Testis (tissue), 3 donors: ENCODE measurements around the gene HLA-DOA. TPM values are rescaled to one million over a fixed set of nuclear protein-coding genes. Genes with fewer than 3 reads are reported as not detected.

ENCODE experiments used
- DNase-seq: peaks from one replicate; pipeline ENCODE4 v3.0.0-alpha.2; 2019
- H3K27ac ChIP-seq, 2 donors: fragments of 200-600 bp; sonication (generic); one replicate each; pipeline ENCODE4 v1.5.1; 2019
- H3K27me3 ChIP-seq: fragments of 200-600 bp; sonication (generic); one replicate; pipeline ENCODE4 v1.5.1; 2019
- H3K36me3 ChIP-seq: fragments of 200-600 bp; sonication (generic); one replicate; pipeline ENCODE4 v1.5.1; 2017; ENCODE audit warnings: low read depth; ENCODE audit errors: missing control alignments
- H3K4me1 ChIP-seq: fragments of 200-600 bp; sonication (generic); one replicate; pipeline ENCODE4 v1.5.1; 2019
- H3K4me3 ChIP-seq, 2 donors: fragments of 200-600 bp; sonication (generic); one replicate each; pipeline ENCODE4 v1.5.1; 2017 to 2019
- H3K9me3 ChIP-seq: fragments of 200-600 bp; sonication (generic); one replicate; pipeline ENCODE4 v1.5.1; 2017
- POLR2A ChIP-seq: fragments of 450-650 bp; IDR thresholded peaks from one replicate; pipeline ENCODE4 v1.6.1; 2017; ENCODE audit warnings: antibody characterized with exemption, mild to moderate bottlenecking, moderate library complexity
- WGBS, 2 donors: methylation state at CpG; one replicate each; pipeline ENCODE4 v1.1.5; 2018; 5-methylcytosine and 5-hydroxymethylcytosine counted together
- intact Hi-C: fragments of 100-400 bp; cut with DNase I; formaldehyde crosslinking; loops from one replicate; pipeline ENCODE4 v1.15.1; 2023; ENCODE audit warnings: low total_unique reads
- polyA plus RNA-seq: library from polyadenylated mRNA; stranded (reverse); fragments of 350-450 nt; fragmentation: Illumina TruSeq; extraction: RNeasy Lipid Tissue Mini Kit (QIAGEN cat#74804); gene quantifications from one replicate; pipeline ENCODE4 v1.2.3, GENCODE V29; 2014; ENCODE audit warnings: low read depth, low replicate concordance; ENCODE audit not compliant: insufficient read depth
- total RNA-seq, 2 donors: library from RNA; depleted of rRNA; stranded (reverse); fragments of >200 nt; gene quantifications; one replicate each; pipeline ENCODE4 v1.2.3, GENCODE V29; 2016
- TF ChIP-seq, protein P1 (sequence below), 3 experiments: fragments of 450-650 bp in 2 of 3; fragments of 200-600 bp in 1 of 3; sonication (generic) in 1 of 3; IDR thresholded peaks; one replicate each; pipeline ENCODE4 v1.5.1; 2016 to 2019; ENCODE audit warnings: antibody characterized with exemption in 3 of 3, mild to moderate bottlenecking in 2 of 3, moderate library complexity in 1 of 3

The HLA-DOA gene
- total and polyA plus RNA-seq, 3 donors from 2014 or later: 1.2 to 13.5 (median 1.7) TPM

DNA sequence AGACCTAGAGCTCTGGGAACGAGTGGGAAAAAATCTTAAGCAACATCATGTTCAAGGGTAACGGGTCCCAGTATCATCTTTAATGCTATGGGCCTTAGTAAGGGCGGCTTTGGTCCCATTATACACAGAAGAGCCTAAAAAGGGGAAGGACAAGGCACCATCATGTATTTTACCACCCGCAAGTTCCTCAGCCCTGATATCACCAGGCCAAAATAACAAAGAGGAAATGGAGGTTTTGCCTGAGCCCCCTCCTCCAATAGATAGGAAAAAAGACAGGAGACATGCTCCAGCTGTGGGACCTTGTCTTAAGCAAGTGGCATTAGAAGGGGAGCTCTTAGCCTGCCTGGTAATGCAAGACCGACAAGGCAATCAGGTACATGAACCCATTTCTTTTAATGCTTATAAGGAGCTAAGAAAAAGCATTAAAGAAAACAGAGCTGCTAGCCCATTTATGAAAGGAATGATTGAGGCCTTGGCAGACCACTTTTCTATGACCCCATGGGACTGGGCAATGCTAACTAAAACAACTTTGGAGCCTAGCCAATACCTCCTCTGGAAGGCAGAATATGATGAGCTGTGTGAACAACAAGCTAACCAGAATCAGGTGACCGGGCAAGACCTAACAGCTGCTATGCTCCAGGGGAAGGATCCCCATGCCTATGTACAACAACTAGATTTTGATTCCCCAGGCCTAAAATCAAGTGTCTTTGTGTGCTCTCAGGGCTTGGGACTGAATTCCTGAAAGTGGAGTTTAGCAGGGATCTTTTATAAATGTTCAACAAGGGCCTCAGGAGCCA, 40.8 kb upstream of the HLA-DOA start:
- intact Hi-C loops: no loop called here
- Histone ChIP-seq H3K9me3 (no peaks in the 10 kb centered on the region), H3K4me3 (no peak overlapping the region), H3K27me3 (no peaks in the 10 kb centered on the region), H3K4me1 (no peaks in the 10 kb centered on the region), H3K36me3 (no peaks in the 10 kb centered on the region), H3K27ac (no peak overlapping the region)
- no peak for TF ChIP-seq POLR2A
- WGBS, 2 donors: 87 to 88% methylated on average over 5 to 6 of the region's 6 CpGs
- no peak for DNase-seq

DNA sequence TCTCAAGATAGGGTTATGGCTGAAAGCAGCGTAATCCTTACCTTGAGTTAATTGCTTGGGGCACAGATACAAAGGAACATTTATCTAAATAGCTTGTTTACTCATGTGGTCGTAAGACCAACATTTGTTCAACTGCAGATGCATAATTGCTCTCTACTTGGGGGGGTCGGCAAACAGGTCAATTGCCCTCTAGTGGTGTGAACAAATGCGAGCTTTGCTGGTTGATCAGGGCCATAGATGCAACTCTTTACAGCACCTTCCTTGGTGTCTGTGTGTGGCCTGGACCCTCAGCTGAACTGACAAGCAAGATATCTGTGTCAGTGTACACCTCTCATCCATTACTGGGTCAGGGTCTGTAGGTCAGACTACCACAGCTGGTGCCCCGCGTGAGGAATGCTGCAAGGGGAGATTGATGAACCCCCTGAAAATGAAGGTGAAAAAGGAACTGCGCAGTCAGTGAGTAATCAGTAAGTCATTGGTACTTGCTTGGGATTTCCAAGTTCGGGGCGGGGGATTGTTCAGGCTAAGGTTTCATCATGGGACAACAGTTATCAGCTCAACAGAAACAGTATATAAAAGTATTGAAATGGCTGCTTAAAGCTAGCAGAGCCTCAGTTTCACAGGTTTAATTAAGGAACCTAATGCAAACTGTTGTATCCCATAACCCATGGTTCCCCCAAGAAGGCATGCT, 40.1 kb upstream of the HLA-DOA start:
- Histone ChIP-seq H3K4me3 (no peak overlapping the region), H3K9me3 (no peaks in the 10 kb centered on the region), H3K27me3 (no peaks in the 10 kb centered on the region), H3K4me1 (no peaks in the 10 kb centered on the region), H3K27ac (no peak overlapping the region), H3K36me3 (no peaks in the 10 kb centered on the region)
- TF ChIP-seq, protein P1, sequence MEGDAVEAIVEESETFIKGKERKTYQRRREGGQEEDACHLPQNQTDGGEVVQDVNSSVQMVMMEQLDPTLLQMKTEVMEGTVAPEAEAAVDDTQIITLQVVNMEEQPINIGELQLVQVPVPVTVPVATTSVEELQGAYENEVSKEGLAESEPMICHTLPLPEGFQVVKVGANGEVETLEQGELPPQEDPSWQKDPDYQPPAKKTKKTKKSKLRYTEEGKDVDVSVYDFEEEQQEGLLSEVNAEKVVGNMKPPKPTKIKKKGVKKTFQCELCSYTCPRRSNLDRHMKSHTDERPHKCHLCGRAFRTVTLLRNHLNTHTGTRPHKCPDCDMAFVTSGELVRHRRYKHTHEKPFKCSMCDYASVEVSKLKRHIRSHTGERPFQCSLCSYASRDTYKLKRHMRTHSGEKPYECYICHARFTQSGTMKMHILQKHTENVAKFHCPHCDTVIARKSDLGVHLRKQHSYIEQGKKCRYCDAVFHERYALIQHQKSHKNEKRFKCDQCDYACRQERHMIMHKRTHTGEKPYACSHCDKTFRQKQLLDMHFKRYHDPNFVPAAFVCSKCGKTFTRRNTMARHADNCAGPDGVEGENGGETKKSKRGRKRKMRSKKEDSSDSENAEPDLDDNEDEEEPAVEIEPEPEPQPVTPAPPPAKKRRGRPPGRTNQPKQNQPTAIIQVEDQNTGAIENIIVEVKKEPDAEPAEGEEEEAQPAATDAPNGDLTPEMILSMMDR (IDR thresholded peaks at IDR 0.05): peak in 1 of 3 experiments; percentile 10
- TF ChIP-seq POLR2A: no peak
- intact Hi-C loops: no loop called here
- WGBS, 2 donors: 69 to 79% methylated on average over 9 of the region's 9 CpGs
- no peak for DNase-seq

GRCh38 chr6:33040157-33040556, 30.8 kb upstream of the HLA-DOA start:
- 87 to 96% methylated on average over 2 of the region's 2 CpGs for WGBS, 2 donors
- intact Hi-C loops: no loop called here
- TF ChIP-seq POLR2A: no peak
- TF ChIP-seq, protein P1 (IDR thresholded peaks at IDR 0.05): no peak
- Histone ChIP-seq H3K9me3 (no peaks in the 10 kb centered on the region), H3K27me3 (no peaks in the 10 kb centered on the region), H3K36me3 (no peaks in the 10 kb centered on the region), H3K4me1 (no peaks in the 10 kb centered on the region), H3K27ac (no peak overlapping the region), H3K4me3 (no peak overlapping the region)
- no peak for DNase-seq

GRCh38 chr6:33036535-33036934, 27.1 kb upstream of the HLA-DOA start:
- no peak overlapping the region for H3K4me3 ChIP-seq
- no peak for TF ChIP-seq POLR2A
- TF ChIP-seq, protein P1 (IDR thresholded peaks at IDR 0.05): no peak
- no peak for DNase-seq
- H3K4me1 ChIP-seq: no peaks in the 10 kb centered on the region
- no peaks in the 10 kb centered on the region for H3K36me3 ChIP-seq
- H3K27ac ChIP-seq: no peak overlapping the region
- WGBS, 2 donors: 63 to 74% methylated on average over 1 of the region's 1 CpG
- no peaks in the 10 kb centered on the region for H3K27me3 ChIP-seq
- no peaks in the 10 kb centered on the region for H3K9me3 ChIP-seq
- intact Hi-C loops: no loop called here

DNA sequence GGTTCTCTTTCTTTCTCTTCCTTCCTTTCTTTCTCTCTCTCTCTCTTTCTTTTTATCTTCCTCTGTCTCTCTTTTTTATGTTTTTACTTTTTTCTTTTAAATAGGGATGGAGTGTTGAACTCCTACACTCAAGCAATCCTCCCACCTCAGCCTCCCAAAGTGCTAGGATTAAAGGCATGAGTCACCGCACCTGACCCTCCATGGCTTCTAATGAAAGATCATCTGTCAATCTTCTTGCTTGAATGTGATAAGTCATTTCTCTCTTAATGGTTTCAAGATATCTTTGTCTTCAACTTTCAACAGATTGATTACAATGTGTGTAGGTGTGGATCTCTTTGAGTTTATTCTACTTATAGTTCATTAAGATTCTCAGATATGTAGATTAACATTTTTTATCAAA, 25.2 kb upstream of the HLA-DOA start:
- no peak overlapping the region for H3K27ac ChIP-seq
- TF ChIP-seq POLR2A: no peak
- no peak for DNase-seq
- 91 to 97% methylated on average over 1 of the region's 1 CpG for WGBS, 2 donors
- H3K27me3 ChIP-seq: no peaks in the 10 kb centered on the region
- H3K4me3 ChIP-seq: no peak overlapping the region
- H3K36me3 ChIP-seq: no peaks in the 10 kb centered on the region
- no peaks in the 10 kb centered on the region for H3K4me1 ChIP-seq
- intact Hi-C loops: no loop called here
- no peaks in the 10 kb centered on the region for H3K9me3 ChIP-seq
